B cell (primary cell): ENCODE results near the gene PHACTR1. TPM values are rescaled to one million over a fixed set of nuclear protein-coding genes. Genes with fewer than 3 reads are reported as not detected.

ENCODE experiments used
- ATAC-seq: fragments of 200-7000 bp; cut with Tn5 transposase; one replicate; pipeline ENCODE4 v1.10.0; 2021; ENCODE audit warnings: low read depth, mild to moderate bottlenecking, moderate number of reproducible peaks, moderate library complexity
- CTCF ChIA-PET: fragments of 350-600 bp; sonication (Branson Sonifier 250); formaldehyde crosslinking; loops from one replicate; lab custom pipeline; 2021; ENCODE audit warnings: antibody characterized with exemption, inconsistent platforms; lab: Charles Lee
- POLR2A ChIA-PET: fragments of 350-600 bp; sonication (Branson Sonifier 250); formaldehyde crosslinking; loops from one replicate; lab custom pipeline; 2021; ENCODE audit warnings: antibody characterized with exemption; lab: Charles Lee
- DNase-seq: peaks from one replicate; pipeline ENCODE4 v3.0.0; 2013
- H2AFZ ChIP-seq: 2 replicates; pipeline ENCODE4 v1.6.1; 2012; ENCODE audit warnings: mild to moderate bottlenecking, low read depth, low read length; ENCODE audit not compliant: insufficient read depth, poor library complexity, severe bottlenecking
- H3K27ac ChIP-seq, 2 donors: 1 replicate in 1 of 2; 2 replicates in 1 of 2; pipeline ENCODE4 v1.5.1; 2012 to 2013; ENCODE audit warnings: low read length in 2 of 2, mild to moderate bottlenecking in 2 of 2, moderate library complexity in 1 of 2
- H3K27me3 ChIP-seq, 4 experiments: fragments of 200-600 bp in 1 of 4; sonication (generic) in 1 of 4; replicated peaks in 1 of 4; 1 replicate in 2 of 4; 2 replicates in 2 of 4; pipeline versions ENCODE4 v1.6.1 to v1.7.0; 2013 to 2016; ENCODE audit warnings: low read length in 3 of 4, mild to moderate bottlenecking in 2 of 4, mixed read lengths in 1 of 4, moderate library complexity in 1 of 4; ENCODE audit not compliant: insufficient read depth in 4 of 4, control insufficient read depth in 3 of 4; ENCODE audit errors: control extremely low read depth in 1 of 4
- H3K36me3 ChIP-seq, 2 experiments: replicated peaks in 1 of 2; 1 replicate in 1 of 2; 2 replicates in 1 of 2; pipeline versions ENCODE4 v1.6.1 to v1.7.1; 2013; ENCODE audit warnings: low read length in 1 of 2; ENCODE audit not compliant: insufficient read depth in 2 of 2, control insufficient read depth in 1 of 2; ENCODE audit errors: control extremely low read depth in 1 of 2, extremely low read depth in 1 of 2
- H3K4me1 ChIP-seq, 2 donors: fragments of 200-600 bp in 1 of 2; sonication (generic) in 1 of 2; 1 replicate in 1 of 2; 2 replicates in 1 of 2; pipeline versions ENCODE4 v1.5.1 to v1.6.1; 2013 to 2017; ENCODE audit warnings: low read length in 2 of 2; ENCODE audit not compliant: control insufficient read depth in 2 of 2, insufficient read depth in 2 of 2
- H3K4me2 ChIP-seq: replicated peaks from 2 replicates; pipeline ENCODE3; 2012; ENCODE audit warnings: mild to moderate bottlenecking, low read depth, low read length; ENCODE audit not compliant: poor library complexity, severe bottlenecking
- H3K4me3 ChIP-seq, 5 experiments: fragments of 200-600 bp in 1 of 5; sonication (generic) in 1 of 5; 1 replicate in 3 of 5; 2 replicates in 2 of 5; pipeline versions ENCODE4 v1.5.1 to v1.7.0; 2011 to 2016; ENCODE audit warnings: low read length in 4 of 5, mild to moderate bottlenecking in 4 of 5, low read depth in 2 of 5, control low read depth in 1 of 5, moderate library complexity in 1 of 5; ENCODE audit not compliant: insufficient read depth in 1 of 5; ENCODE audit errors: control extremely low read depth in 1 of 5, extremely low read depth in 1 of 5
- H3K79me2 ChIP-seq: fragments of 200-600 bp; sonication (generic); one replicate; pipeline ENCODE4 v1.6.0; 2016; ENCODE audit warnings: low read length; ENCODE audit not compliant: control insufficient read depth, insufficient read depth
- H3K9ac ChIP-seq: fragments of 200-600 bp; sonication (generic); 2 replicates; pipeline ENCODE4 v1.6.1; 2017; ENCODE audit warnings: mild to moderate bottlenecking, low read length, moderate library complexity
- H3K9me3 ChIP-seq, 3 donors: one replicate each; pipeline versions ENCODE4 v1.6.1 to v1.7.1; 2013; ENCODE audit warnings: low read length in 2 of 3; ENCODE audit not compliant: control insufficient read depth in 2 of 3, insufficient read depth in 1 of 3; ENCODE audit errors: control extremely low read depth in 1 of 3
- H4K20me1 ChIP-seq: 2 replicates; pipeline ENCODE4 v1.6.0; 2012; ENCODE audit warnings: mild to moderate bottlenecking, low read length; ENCODE audit not compliant: insufficient read depth, control insufficient read depth, poor library complexity, severe bottlenecking
- H3K27ac Mint-ChIP-seq: one replicate; pipeline ENCODE4 v1.8.0; 2021; ENCODE audit warnings: mixed read lengths
- H3K27me3 Mint-ChIP-seq: one replicate; pipeline ENCODE4 v1.8.0; 2021; ENCODE audit warnings: mixed read lengths
- H3K4me1 Mint-ChIP-seq: one replicate; pipeline ENCODE4 v1.8.0; 2021; ENCODE audit warnings: mixed read lengths
- H3K4me3 Mint-ChIP-seq: one replicate; pipeline ENCODE4 v1.8.0; 2021; ENCODE audit warnings: mixed read lengths
- H3K9me3 Mint-ChIP-seq: one replicate; pipeline ENCODE4 v1.8.0; 2022; ENCODE audit warnings: mixed read lengths; ENCODE audit not compliant: insufficient read depth
- EZH2 ChIP-seq: IDR thresholded peaks from 2 replicates; pipeline ENCODE4 v1.6.1; 2012; ENCODE audit warnings: borderline replicate concordance, low read depth, mild to moderate bottlenecking, moderate library complexity, low read length; ENCODE audit not compliant: insufficient read depth, poor library complexity, severe bottlenecking
- WGBS: methylation state at CpG from one replicate; pipeline ENCODE4 v1.1.5; 2013; ENCODE audit warnings: missing lambda C conversion rate; ENCODE audit not compliant: insufficient coverage; 5-methylcytosine and 5-hydroxymethylcytosine counted together
- intact Hi-C: fragments of 100-400 bp; cut with micrococcal nuclease; formaldehyde crosslinking; loops from one replicate; pipeline ENCODE4 v1.10.0; 2022
- polyA minus RNA-seq: library from RNA; depleted of rRNA, polyadenylated mRNA; stranded (reverse); fragments of >200 nt; gene quantifications from 2 replicates; pipeline ENCODE4 v1.2.3, GENCODE V29; 2012
- polyA plus RNA-seq: library from polyadenylated mRNA; depleted of rRNA; stranded (reverse); fragments of >200 nt; gene quantifications from 2 replicates; pipeline ENCODE4 v1.2.3, GENCODE V29; 2012
- total RNA-seq, 2 donors: library from RNA; stranded (reverse); fragments of 120-200 nt in 1 of 2; gene quantifications; 1 replicate in 1 of 2; 2 replicates in 1 of 2; pipeline versions ENCODE4 v1.2.3 to v1.2.4, GENCODE V29; 2013 to 2022
- TF ChIP-seq, protein P1 (sequence below): fragments of 200-600 bp; IDR thresholded peaks from one replicate; pipeline ENCODE4 v1.8.0; 2022; ENCODE audit warnings: antibody characterized with exemption, mild to moderate bottlenecking

The PHACTR1 gene
- total RNA-seq (121 and 129 TPM in 2 replicates), polyA plus RNA-seq (30.2 and 180 TPM in 2 replicates), polyA minus RNA-seq (96.5 and 209 TPM in 2 replicates)
- total RNA-seq (2013), result 65.7 TPM

DNA sequence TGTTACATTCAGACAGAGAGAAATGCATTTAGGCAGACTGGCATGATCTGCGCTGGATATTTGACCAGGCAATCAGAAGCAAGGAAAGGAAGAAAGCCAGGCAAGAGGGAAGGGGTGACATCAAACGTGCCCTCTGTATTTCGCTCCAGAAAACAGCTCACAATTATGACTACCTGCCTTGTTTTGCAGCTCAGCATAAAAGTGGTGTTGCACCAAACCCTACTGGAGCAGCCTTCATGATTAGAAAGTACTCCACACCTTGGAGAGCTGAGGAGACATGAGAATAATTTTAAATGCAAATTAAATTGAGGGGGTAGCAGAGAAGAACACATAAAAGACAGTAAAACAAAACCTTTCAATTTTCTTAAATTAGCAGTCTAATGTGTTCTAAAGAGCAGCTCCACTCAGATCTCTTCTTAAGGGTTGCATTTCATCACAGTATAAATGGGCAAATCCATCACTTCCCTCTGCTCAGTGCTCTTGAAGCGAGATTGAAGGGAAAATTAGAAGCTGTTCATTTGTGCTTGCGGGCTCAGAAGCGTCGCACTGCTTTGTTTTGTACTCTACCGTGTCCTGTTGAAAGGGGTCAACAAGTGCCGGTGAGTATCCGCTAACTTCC lies at the start of gene PHACTR1:
TSS of gene PHACTR1 (plus strand) at position 470 of the 619 bp plus-strand sequence.
- H3K4me2 ChIP-seq, result no peak within 1 kb of the TSS
- 96% methylated on average over 6 of the region's 10 CpGs for WGBS
- peaks cover 21% of the 10 kb centered on the region for H3K27me3 Mint-ChIP-seq

DNA sequence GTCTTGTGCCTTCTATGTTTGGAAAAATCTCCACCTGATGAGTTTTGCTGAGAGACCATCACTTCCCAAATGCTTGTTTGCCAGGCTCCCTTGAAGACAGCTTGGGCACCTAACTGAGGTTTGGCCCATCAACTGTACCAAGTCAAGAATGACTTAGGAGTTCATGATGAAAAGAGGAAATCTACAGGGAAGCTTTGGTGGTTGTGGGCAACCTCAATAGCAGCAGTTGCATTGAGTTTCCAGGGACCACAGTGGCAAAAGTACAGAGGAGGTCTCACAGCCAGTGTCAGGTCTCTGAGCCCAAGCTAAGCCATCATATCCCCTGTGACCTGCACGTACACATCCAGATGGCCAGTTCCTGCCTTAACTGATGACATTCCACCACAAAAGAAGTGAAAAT lies 49.7 kb upstream of the PHACTR1 start:
- no peaks in the 10 kb centered on the region for H3K9me3 Mint-ChIP-seq
- H3K4me1 Mint-ChIP-seq, result no peaks in the 10 kb centered on the region
- no peak overlapping the region for H3K4me2 ChIP-seq
- peaks cover 9% of the 10 kb centered on the region for H3K27me3 Mint-ChIP-seq
- CTCF ChIA-PET, result no interaction called here
- ATAC-seq, result no peak
- WGBS, result no CpG with 5 or more reads among the region's 1 CpG
- no peaks in the 10 kb centered on the region for H3K79me2 ChIP-seq
- TF ChIP-seq, protein P1, sequence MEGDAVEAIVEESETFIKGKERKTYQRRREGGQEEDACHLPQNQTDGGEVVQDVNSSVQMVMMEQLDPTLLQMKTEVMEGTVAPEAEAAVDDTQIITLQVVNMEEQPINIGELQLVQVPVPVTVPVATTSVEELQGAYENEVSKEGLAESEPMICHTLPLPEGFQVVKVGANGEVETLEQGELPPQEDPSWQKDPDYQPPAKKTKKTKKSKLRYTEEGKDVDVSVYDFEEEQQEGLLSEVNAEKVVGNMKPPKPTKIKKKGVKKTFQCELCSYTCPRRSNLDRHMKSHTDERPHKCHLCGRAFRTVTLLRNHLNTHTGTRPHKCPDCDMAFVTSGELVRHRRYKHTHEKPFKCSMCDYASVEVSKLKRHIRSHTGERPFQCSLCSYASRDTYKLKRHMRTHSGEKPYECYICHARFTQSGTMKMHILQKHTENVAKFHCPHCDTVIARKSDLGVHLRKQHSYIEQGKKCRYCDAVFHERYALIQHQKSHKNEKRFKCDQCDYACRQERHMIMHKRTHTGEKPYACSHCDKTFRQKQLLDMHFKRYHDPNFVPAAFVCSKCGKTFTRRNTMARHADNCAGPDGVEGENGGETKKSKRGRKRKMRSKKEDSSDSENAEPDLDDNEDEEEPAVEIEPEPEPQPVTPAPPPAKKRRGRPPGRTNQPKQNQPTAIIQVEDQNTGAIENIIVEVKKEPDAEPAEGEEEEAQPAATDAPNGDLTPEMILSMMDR, result no peak
- no peak for TF ChIP-seq EZH2
- no peak overlapping the region for H3K27ac Mint-ChIP-seq
- H3K4me3 ChIP-seq, result no peak overlapping the region
- H3K36me3 ChIP-seq, result no peaks in the 10 kb centered on the region
- no peak overlapping the region for H3K27ac ChIP-seq
- H2AFZ ChIP-seq, result no peak overlapping the region
- no peak overlapping the region for H3K4me3 Mint-ChIP-seq
- POLR2A ChIA-PET, result no interaction called here
- no peak for DNase-seq
- no peaks in the 10 kb centered on the region for H3K4me1 ChIP-seq
- no peak overlapping the region for H3K9ac ChIP-seq
- intact Hi-C loops, result no loop called here
- no peaks in the 10 kb centered on the region for H3K9me3 ChIP-seq
- H4K20me1 ChIP-seq, result no peaks in the 10 kb centered on the region
- H3K27me3 ChIP-seq, result no peaks in the 10 kb centered on the region

More for the DNA sequence above, at the start of gene PHACTR1:
- Histone ChIP-seq H3K9ac (no peak within 1 kb of the TSS), H4K20me1 (no peaks in the 10 kb centered on the region), H3K27me3 (peaks cover 0 to 9% (median 2%) of the 10 kb centered on the region in 4 experiments), H3K36me3 (no peaks in the 10 kb centered on the region), H3K79me2 (no peaks in the 10 kb centered on the region), H3K27ac (no peak within 1 kb of the TSS), H3K4me1 (no peaks in the 10 kb centered on the region), H2AFZ (no peak within 1 kb of the TSS), H3K4me3 (no peak within 1 kb of the TSS), H3K9me3 (no peaks in the 10 kb centered on the region)
- ChIA-PET CTCF (no interaction called here), POLR2A (no interaction called here)
- DNase-seq (no peak), ATAC-seq (no peak)
- Mint-ChIP-seq H3K27ac (no peak within 1 kb of the TSS), H3K4me1 (no peaks in the 10 kb centered on the region), H3K4me3 (no peak within 1 kb of the TSS), H3K9me3 (no peaks in the 10 kb centered on the region)
- intact Hi-C loops, result no loop called here
- no peak for TF ChIP-seq EZH2
- TF ChIP-seq, protein P1, result no peak
